ELR (cell line): ENCODE measurements around the gene GAS2.

ENCODE experiments used
- DNase-seq: peaks from one replicate; pipeline ENCODE4 v3.0.0-alpha.2; 2015; ENCODE audit warnings: low read depth

Gene GAS2

DNA sequence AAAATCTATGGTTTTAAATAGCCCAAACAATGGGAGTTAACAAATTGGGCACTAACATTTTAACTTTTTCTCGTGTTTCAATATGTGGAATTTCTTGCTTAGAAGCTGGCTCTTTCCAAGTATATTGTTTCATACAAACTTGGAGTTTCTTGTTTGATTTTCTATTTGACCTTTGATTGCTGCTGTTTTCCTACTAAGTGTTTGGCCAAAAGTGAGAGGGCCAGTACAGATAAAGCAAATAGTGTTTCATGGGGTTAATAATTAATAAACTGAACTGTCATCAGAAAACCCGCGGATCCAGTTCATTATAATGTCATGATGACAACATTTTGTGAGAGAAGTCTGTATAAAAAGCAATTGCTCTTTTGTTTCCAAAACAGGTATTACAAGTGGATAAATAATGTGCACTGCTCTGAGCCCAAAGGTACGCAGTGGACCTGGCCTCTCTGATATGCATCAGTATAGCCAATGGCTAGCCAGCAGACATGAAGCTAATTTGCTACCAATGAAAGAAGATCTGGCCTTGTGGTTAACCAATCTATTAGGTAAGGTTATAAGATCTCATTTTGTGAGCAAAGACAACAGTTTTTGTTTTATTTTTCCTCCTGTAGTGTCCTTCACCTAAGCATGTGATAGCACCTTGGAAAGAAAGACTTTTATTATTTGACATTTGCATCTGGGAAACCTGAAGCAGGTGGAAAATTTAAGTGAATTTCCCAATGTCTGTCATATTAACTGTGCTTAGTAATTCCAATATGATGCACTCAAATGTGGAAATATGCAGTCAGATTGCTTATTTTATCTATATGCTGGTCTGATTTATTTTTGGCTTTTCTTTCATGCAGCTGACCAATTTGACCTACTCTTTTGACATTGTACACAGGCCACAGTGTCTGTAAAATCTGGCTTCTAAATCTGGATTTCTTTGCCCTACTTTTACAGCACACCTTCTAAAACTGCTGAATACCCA, 8.3 kb downstream of the GAS2 start:
- DNase-seq, result no peak

DNA sequence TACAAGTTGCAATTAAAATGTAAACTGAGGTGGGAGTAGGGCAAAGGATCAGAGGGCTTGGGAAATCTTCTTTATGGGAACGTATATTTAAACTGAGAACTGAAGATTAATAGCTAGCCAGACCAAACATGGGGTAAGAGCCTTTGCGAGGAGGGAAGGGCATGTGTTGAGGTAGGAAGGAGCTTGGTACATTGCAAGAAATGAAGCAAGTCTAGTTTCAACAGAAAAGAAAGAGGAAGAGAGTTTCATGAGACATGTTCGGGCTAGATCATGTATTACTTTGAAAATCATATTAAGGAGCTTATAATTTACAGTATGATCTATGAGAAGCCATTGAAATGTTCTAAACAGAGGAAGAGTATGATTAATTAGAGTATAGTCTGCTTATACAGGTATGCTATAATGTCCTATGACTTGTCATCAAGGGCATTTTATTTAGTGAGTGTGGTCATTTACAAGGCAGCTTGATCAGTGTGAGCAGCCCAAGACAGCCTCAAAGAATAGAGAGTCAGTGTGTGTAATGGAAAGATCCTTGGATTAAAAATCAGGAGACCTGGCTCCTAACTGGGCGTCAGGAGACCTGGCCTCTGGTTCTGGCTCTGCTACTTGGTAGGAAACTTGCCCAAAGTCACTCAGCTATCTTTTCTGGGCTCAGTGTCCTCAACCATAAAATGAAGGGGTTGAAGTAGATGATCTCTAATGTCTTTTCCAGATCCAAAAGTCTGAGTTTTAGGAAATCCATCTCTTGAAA, 10.9 kb downstream of the GAS2 start:
- DNase-seq, result no peak

DNA sequence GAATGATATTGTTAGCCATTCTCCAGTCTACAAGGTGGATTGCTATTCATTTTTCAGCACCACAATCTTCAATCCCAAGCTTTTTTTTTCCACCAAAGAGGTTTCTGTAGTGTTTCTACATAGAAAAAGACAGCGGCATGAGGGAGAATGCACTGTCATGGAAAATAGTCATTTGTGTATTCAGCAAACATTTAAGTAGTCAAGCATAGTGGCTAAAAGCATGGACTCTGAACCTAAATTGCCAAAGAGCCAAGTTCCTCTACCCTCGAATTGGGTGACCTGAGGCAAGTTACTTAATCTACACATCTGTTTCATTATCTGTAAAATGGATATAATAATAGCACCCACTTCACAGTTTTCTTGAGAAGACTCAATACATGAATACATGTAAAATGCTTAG, 14.2 kb downstream of the GAS2 start:
- no peak for DNase-seq

DNA sequence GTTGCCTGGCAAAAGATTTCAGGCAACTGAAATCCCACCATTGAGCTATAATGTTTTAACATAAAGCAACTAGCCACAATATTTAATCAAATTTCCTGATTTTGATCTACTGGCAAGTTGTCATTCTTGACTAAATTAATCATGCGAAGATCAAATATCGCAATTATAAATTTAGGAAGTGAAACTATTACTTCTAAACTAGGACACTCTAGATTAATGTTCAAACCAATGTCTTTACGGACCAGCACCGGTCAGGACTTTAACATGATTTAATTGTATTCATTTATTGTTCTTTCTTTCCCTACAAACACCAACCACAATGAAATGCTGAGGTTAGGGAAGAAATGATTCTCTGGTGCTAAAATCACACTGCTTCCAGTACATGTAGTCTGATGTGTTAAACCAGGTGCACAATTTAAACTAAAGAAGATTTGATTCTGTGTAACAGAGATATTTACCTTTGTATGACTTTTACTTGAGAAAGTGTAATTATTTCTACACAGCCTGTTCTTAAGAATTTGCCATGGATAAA, 14.9 kb downstream of the GAS2 start:
- DNase-seq, result no peak

DNA sequence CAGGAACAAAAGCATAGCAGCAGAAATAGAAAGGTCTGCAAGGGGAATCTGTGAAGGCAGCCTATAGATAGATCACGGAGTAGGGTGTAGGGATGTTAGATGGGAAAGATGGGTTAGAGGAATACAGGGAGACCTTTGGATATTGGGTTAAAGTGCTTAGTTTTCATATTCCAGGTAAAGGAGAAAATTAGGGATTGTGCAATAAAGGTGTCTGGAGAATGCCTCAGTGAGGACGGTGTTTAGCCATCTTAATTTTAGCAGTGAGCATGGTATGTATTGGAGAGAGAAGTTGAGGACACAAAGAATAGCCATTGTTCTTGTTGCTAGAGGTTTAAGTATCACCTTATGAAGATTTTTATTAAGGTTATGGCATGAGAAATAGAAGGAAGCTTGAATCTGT, 17.7 kb downstream of the GAS2 start:
- DNase-seq, result no peak

GRCh38 chr11:22685111-22685510, 18.7 kb downstream of the GAS2 start:
- no peak for DNase-seq

DNA sequence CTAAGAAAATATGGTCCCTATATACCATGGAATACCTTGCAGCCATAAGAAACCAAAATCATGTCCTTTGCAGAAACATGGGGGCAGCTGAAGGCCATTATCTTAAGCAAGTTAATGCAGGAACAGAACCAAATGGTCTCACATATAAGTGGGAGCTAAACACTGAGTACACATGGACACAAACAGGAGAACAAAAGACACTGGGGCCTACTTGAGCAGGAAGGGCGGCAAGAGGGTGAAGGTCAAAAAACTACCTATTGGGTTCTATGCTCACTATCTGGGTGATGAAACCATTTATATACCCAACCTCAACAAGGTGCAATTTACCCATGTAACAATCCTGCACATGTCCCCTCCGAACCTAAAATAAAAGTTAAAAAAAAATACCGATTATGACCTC, 22.5 kb downstream of the GAS2 start:
- DNase-seq, result no peak

DNA sequence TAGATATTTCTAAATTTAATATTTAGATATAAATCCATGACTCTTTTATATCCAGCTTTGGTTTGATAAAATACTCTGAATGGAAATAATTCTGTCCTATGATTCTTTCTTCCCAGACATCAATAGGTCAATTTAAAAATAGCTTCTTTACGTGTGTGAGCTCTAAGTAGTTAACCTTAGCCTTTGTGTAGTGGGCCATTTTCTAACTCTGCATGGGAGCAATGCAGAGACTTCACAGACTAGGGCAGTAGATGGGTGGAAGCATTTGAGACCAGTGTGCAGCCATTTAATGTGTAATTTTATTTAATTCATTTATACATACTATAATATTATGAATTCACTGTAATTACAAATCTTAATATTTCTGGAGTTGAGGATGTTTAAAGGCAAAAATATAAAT, 23.8 kb downstream of the GAS2 start:
- no peak for DNase-seq

DNA sequence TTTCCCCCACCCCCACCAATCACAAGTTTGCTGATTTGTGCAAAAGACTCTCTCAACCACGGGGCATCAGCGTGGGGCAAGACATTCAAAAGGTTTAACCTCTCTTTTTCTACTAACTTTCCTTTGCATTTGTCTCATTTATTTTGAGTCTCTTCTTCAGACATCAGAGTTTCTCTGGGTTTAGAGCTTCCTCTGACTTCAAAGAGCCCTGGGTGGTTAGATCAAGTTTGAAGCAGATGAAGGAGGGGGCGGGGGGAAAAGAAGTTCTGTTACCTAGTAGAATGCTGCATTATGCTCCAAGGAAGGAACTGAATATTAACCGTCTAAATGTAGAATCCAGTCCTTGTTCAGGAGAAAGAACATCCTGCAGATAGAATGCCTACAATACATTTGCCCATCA, 24.5 kb downstream of the GAS2 start:
- no peak for DNase-seq

DNA sequence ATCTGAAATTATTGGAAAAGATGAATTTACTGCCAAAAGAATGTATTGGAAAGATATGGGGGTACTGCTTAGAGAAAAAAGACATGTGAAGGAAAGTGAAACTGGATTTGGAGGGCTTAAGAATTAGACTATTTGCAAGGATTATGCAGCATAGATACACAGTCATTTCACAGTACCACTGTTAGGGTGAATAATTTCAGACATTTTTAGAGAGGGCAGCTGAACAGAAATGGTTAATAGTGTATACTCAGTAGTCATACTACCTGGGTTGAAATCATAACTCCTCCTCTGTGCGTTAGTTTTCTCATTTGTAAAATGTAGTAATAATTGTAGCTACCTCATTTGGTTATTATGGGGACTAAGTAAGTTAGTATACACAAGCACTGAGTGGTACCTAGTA, 33.0 kb downstream of the GAS2 start:
- no peak for DNase-seq

GRCh38 chr11:22702031-22702430, 35.6 kb downstream of the GAS2 start:
- no peak for DNase-seq

- peak; percentile 80 for DNase-seq
Observed at GRCh38 chr11:22703040-22703439, 36.6 kb downstream of the GAS2 start.

- DNase-seq, result peak; percentile 30
Observed at GRCh38 chr11:22703591-22703990, 37.2 kb downstream of the GAS2 start.

DNA sequence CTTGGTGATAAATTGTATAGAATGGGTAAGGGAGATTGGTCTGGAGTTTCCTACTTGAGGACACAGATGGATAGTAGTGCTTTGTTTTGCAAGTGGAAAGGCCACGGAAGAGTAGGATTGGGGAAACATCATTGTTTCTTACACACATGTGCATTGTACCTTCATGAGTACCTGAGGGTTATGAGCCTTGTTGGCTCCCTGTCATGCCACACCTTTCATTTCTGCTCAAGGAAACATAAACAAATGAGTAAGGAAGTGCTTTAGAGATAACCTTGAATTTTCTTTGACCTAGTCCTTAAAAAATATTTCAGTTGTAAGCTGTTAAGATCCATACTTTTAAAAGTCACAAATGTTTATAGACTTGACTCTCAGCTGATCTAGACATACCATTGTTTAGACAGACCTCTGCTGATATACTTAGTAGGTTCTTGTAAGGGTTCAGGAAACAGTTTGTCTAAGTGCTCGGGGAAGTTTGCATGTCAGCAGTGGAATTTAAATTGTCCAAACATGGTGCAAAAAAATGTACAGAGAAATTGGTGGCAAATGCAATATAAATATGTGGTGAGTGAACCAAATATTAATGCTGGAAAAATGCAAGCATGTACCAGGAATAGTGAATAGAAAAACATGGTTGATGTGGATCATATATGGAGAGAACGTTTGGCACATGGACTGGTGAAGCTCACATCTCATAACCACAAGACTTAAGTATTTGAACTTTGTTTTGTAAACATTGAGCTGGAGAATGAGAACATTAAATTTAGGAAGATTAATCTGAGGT, 40.9 kb downstream of the GAS2 start:
- no peak for DNase-seq

DNA sequence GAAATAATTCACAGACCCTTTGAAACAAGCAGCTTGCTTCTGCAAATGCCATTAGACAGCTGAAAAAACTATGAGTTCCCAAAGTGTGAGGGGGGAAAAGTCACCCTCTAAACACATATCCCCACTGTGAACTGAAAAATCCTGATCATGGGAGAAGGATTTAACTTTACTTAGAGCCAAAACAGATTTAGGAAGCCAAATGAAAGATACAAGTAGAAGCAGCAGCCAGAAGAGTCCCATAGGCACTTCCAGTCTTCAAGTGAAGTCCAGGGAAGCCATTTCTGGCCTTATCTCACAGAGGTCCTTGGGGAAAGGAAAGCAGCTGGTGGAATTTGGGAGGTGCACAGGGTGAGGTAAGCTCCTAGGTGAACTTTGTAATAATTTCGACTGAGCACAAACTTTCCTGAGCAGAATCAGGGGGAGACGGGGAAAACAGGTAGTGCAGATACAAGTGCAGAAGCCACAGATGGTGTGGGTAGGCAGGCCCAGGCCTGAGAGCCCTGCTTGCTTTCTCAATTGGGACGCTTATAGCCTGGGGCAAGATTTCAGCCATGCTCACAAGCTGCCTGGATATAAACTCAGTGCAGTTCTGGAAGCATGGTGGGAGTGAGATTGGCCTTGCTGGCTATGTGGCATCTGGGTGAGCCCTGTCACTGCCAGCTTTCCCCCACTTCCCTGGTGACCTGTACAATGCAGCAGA, 44.8 kb downstream of the GAS2 start:
- DNase-seq, result no peak

GRCh38 chr11:22711880-22712279, 45.5 kb downstream of the GAS2 start:
- no peak for DNase-seq

- no peak for DNase-seq
Observed at GRCh38 chr11:22713336-22713735, 46.9 kb downstream of the GAS2 start.

DNA sequence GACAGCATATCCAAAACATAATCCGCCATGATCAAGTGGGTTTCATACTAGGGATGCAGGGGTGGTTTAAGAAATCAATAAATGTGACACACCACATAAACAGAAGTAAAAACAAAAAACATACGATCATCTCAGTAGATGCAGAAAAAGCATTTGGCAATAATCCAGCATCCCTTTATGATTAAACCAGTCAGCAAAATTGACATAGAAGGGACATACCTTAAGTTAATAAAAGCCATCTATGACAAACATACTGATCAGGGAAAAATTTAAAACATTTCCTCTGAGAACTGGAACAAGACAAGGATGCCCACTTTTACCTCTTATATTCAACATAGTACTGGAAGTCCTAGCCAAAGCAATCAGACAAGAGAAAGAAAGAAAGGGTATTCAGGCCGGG, 49.6 kb downstream of the GAS2 start:
- DNase-seq, result no peak

- no peak for DNase-seq
Observed at GRCh38 chr11:22720457-22720856, 54.0 kb downstream of the GAS2 start.

DNA sequence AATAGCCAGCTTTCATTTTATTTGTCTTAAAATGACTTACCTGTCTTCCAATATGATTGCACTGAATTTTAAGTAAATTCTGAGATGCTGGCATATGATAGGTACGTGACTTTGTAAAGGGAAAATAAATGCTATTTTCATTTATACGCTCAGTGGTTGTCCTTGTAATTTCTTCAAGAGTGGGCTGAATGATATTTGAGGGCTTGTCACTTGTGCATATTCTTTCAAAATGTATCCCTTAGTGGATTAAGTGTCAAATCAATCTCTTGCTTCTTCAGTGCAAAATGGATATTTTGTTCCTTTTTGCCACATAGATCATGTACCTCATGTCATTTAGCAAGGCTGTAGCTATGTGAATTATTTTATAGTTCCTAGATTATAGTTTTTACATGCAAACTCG, 56.9 kb downstream of the GAS2 start:
- no peak for DNase-seq

- DNase-seq, result no peak
Observed at GRCh38 chr11:22725079-22725478, 58.7 kb downstream of the GAS2 start.
